NCI-H510A (cell line): Measurements from ENCODE around the gene PPFIBP1.
"Not testable (repeated sequence)": the region's sequence is repeated elsewhere in the genome, so short reads cannot be mapped to it uniquely, and the experiment has no call there.

Experiments used
- DNase-seq: peaks from one replicate; lab custom pipeline; 2025; lab: John Stamatoyannopoulos, UW

The PPFIBP1 gene

DNA sequence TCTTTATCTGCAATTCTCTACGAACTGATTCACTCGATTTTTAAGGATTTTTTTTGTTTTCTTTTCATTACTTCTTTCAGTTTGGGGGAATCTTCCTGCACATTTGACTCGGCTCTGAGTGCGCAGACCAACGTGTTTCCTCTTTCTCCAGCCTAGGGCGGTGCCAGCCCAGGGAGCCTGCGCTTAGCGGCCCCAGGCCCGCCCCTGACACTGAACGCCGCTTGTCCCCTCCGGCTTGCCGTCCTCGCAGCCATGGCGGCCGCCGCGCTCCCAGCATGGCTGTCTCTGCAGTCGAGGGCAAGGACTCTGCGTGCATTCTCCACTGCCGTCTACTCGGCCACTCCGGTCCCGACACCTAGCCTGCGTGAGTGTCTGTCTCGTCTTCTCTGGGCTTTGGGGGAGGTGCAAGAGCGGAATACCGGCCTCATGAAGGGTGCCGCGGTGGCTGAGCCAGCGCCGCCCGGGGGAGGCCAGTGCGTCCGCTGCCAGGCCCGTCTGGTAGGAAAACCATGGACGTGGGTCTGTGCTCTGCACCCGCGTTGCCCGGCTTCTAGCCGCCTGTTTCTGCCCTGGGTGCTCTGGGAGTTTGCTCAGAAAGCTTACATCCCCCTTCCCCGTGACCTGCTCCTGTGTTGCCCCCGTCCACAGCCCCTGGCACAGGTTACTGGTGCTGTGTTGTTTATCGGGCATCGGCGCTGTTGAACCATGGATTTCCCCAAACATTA, 186.7 kb downstream of the PPFIBP1 start, which contains the start of gene MRPS35:
MRPS35 (plus strand) TSS at position 241 of the 725 bp plus-strand sequence; CDS start at position 253, 12 bp downstream.
- DNase-seq: peak; percentile 58

GRCh38 chr12:27711317-27711682, 187.3 kb downstream of the PPFIBP1 start:
- no peak for DNase-seq

DNA sequence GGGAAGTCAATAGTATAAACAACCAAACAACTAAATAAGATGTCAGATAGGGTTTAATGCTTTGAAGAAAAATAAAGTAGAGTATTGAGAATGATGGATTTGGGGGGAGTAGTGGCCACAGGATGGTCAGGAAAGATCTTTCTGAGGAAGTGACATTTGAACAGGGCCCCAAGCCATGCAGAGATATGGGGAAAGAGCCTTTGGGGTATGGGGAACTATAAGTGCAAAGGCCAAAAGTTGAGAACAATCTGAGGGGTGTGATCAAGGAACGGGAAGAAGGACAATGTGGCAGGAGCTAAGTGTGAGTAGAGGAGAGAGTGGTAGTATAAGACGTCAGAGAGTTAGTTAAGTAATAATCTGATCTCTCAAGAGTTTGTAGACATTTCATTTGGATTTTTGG, 188.0 kb downstream of the PPFIBP1 start:
- no peak for DNase-seq

GRCh38 chr12:27723212-27723611, 199.2 kb downstream of the PPFIBP1 start:
- DNase-seq: no peak

GRCh38 chr12:27730097-27730588, 206.1 kb downstream of the PPFIBP1 start:
- DNase-seq: no peak

GRCh38 chr12:27732281-27732680, 208.3 kb downstream of the PPFIBP1 start:
- DNase-seq: no peak

- DNase-seq: no peak
These were observed 209.1 kb downstream of the PPFIBP1 start for GRCh38 chr12:27733052-27733656.

DNA sequence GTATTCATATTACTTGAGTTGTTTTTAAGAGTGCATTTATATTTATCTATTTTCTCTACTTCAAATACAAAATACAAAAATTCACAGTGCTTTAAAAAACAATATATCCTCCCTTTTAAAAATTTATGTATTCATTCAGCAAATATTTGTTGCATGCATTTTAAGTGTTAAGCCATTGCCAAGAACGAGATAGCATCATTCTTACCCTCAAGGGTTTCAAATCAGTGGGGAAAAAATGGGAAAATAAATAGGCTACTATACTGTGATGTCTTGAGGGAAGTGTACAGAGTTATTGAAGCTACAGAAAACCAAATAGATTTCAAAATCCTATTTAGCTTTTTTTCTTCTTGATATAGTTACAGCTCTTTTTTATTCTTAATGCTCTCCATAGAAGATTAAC, 209.8 kb downstream of the PPFIBP1 start:
- DNase-seq: no peak

GRCh38 chr12:27734321-27734720, 210.3 kb downstream of the PPFIBP1 start:
- DNase-seq: not testable (repeated sequence)

DNA sequence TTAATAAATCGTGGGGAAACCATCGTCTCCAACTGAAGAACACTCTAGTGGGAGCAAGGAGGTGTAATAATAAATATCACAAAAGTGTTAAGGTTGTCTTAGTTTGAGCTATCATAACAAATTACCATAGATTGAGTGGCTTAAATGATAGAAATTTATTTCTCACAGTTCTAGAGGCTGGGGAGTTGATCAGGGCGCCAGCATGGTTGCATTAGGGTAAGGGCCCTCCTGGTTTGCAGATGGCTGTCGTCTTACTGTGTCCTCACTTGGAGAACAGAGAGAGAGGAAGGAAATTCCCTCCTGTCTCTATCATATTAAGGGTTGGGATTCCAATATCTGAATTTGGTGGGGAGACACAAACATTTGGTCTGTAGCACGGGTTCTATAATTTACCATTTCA, 219.6 kb downstream of the PPFIBP1 start:
- DNase-seq: no peak
